Right cardiac atrium (tissue), 5 donors: ENCODE data around the gene SH3BP2. TPM values are rescaled to one million over a fixed set of nuclear protein-coding genes. Genes with fewer than 3 reads are reported as not detected.

Experiments used
- ATAC-seq, 2 donors: fragments of 200-7000 bp; cut with Tn5 transposase; one replicate each; pipeline versions ENCODE4 v1.8.0 to v1.9.1; 2020; ENCODE audit warnings: moderate library complexity in 2 of 2, mild to moderate bottlenecking in 1 of 2
- DNase-seq, 3 donors: peaks; one replicate each; pipeline ENCODE4 v3.0.0-alpha.2; 2020
- H3K27ac ChIP-seq: one replicate; pipeline ENCODE4 v1.5.1; 2013; ENCODE audit warnings: mild to moderate bottlenecking, low read length, control low read depth, moderate library complexity
- H3K27me3 ChIP-seq: one replicate; pipeline ENCODE4 v1.6.1; 2013; ENCODE audit not compliant: control insufficient read depth, insufficient read depth
- H3K4me1 ChIP-seq: one replicate; pipeline ENCODE4 v1.6.1; 2013; ENCODE audit warnings: low read length; ENCODE audit not compliant: control insufficient read depth, insufficient read depth
- H3K4me3 ChIP-seq: one replicate; pipeline ENCODE4 v1.5.1; 2013; ENCODE audit warnings: low read length, control low read depth
- H3K9me3 ChIP-seq: one replicate; pipeline ENCODE4 v1.6.1; 2013; ENCODE audit warnings: low read length; ENCODE audit not compliant: control insufficient read depth
- WGBS: extraction: QIAGEN DNeasy Blood & Tissue Kit; methylation state at CpG from one replicate; pipeline ENCODE4 v1.1.7; 2013; 5-methylcytosine and 5-hydroxymethylcytosine counted together
- intact Hi-C, 4 donors: fragments of 100-400 bp; cut with DNase I; formaldehyde crosslinking; loops; one replicate each; pipeline versions ENCODE4 v1.11.0 to v1.14.0; 2022 to 2023
- polyA plus RNA-seq: library from polyadenylated mRNA; stranded (reverse); fragments of 200-250 nt; gene quantifications from one replicate; pipeline ENCODE4 v1.2.3, GENCODE V29; 2013
- total RNA-seq, 4 donors: library from RNA; stranded (reverse); fragmentation: NEBNext Ultra II Directional; extraction: Animal tissue kit (Norgen Biotek cat#: 25700); gene quantifications; one replicate each; pipeline ENCODE4 v1.2.1, GENCODE V29; 2021
- donor health status: healthy with polysubstance abuse.
- donor health status: DM: no; HTN: yes; CAD: no.
- donor health status: DM: no; HTN: no; CAD: no.
- donor health status: DM: no; HTN: yes; CAD: no; lungs with severe emphysema.
- donor health status: DM: yes; HTN: yes; CAD: no.

SH3BP2 gene
- total and polyA plus RNA-seq, 5 donors: 20.5 to 28.8 (median 25.0) TPM

- Histone ChIP-seq H3K27ac (no peak overlapping the region), H3K27me3 (no peaks in the 10 kb centered on the region), H3K9me3 (no peaks in the 10 kb centered on the region), H3K4me3 (no peak overlapping the region), H3K4me1 (peaks cover 9% of the 10 kb centered on the region)
- intact Hi-C loops: loop anchor here in 1 of 4 donors (10.0 kb wide), 1 partner anchor 52 kb away; no protein-coding TSS in a partner anchor
- peak; percentile 10 to 33 (median 11) for DNase-seq
- ATAC-seq: no peak
- 65% methylated on average over 4 of the region's 4 CpGs for WGBS
Observed at GRCh38 chr4:2817137-2817536, 24.3 kb downstream of the SH3BP2 start.

DNA sequence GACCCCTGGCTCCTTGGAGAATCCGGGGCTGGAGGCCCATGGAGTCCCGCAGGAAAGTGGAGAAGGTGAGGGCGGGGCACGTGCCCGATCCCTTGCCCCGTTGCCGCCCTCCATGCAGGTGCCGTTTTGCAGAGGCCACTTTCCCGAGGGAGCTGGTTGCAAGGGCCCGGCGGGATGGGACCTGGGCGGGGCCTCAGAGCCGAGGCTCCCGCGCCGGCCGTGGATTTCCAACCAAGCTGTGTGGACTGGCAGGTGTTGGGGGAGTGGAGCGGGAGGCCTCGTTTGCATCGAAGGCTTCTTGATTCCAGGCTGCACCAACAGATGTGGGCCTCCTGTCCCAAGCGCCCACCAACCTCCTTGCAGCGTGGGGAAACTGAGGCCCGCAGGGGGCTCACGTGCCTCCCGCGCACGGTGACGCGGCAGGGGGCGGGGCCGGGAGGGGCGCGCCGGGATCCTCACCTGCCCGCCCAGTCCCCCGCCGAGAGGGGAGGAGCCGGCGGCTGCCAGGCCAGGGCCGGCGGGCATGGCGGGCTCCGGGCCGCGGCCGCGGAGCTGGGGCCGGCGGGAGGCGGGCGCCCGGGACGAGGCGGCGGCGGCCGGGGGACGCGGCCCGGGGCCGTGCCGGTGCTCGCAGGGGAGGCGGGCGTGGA, 24.9 kb downstream of the SH3BP2 start:
- Histone ChIP-seq H3K27ac (no peak overlapping the region), H3K9me3 (no peaks in the 10 kb centered on the region), H3K4me3 (peak overlapping the region; percentile 74), H3K27me3 (no peaks in the 10 kb centered on the region), H3K4me1 (peaks cover 9% of the 10 kb centered on the region)
- WGBS: 9% methylated on average over 65 of the region's 65 CpGs
- ATAC-seq (peak in 1 of 2 donors; percentile 37), DNase-seq (peak; percentile 25 to 70 (median 59))
- intact Hi-C loops: loop anchor here in 1 of 4 donors (10.0 kb wide), 1 partner anchor 53 kb away; no protein-coding TSS in a partner anchor

- intact Hi-C loops: loop anchor here in 1 of 4 donors (10.0 kb wide), 1 partner anchor 54 kb away; no protein-coding TSS in a partner anchor
- no peak overlapping the region for H3K27ac ChIP-seq
- 2% methylated on average over 54 of the region's 54 CpGs for WGBS
- H3K9me3 ChIP-seq: no peaks in the 10 kb centered on the region
- H3K4me1 ChIP-seq: peaks cover 7% of the 10 kb centered on the region
- peak overlapping the region; percentile 74 for H3K4me3 ChIP-seq
- DNase-seq (peak; percentile 23 to 70 (median 63)), ATAC-seq (peak; percentile 7 to 18)
- no peaks in the 10 kb centered on the region for H3K27me3 ChIP-seq
Observed at GRCh38 chr4:2818351-2818939, 25.6 kb downstream of the SH3BP2 start.

DNA sequence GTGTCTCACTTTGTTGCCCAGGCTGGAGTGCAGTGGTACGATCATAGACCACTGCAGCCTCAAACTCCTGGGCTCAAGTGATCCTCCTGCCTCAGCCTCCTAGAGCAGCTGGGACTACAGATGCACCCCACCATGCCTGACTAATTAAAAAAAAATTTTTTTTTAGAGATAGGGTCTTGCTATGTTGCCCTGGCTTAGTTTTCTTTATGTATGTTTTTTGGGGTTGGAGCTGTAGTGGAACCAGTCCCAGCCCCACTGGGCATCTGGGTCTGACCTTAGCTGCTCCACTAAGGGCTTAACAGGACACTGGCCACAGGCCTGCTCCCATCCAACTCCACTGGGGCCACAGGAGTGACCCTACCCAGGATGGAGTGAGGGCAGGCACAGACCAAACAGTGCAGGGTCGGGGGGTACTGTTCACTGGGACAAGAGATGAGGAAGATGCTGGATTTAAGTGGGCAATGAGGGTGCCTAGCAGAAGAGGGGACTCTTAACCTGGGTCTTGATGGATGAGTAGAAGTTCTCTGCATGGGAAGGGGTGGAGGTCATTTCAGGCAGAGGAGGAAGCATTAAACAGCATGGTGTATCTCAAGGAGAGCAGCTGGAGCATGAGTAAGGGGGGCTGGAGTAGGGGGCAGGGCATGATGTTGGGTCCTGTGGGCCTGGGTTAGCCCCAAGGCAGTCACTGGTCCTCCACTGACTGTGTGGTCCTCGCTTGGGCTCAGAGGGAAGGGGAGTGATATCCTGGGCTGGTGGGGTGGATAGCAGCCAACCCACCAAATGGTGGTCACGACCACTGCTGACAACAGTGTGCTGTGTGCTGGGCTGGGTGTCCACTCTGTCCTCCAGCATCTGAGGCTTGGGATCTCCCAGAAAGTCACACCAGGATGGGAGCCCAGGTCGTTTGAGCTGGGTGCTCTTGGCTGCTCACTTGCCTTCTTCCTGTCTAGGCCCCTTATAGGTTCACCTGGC, 26.6 kb downstream of the SH3BP2 start:
- ATAC-seq (no peak), DNase-seq (peak in 2 of 3 donors; percentile 13 to 36)
- Histone ChIP-seq H3K27me3 (no peaks in the 10 kb centered on the region), H3K4me1 (peaks cover 6% of the 10 kb centered on the region), H3K9me3 (no peaks in the 10 kb centered on the region), H3K4me3 (no peak overlapping the region), H3K27ac (no peak overlapping the region)
- intact Hi-C loops: loop anchor here in 1 of 4 donors (10.0 kb wide), 1 partner anchor 55 kb away; no protein-coding TSS in a partner anchor
- 73% methylated on average over 5 of the region's 5 CpGs for WGBS

DNA sequence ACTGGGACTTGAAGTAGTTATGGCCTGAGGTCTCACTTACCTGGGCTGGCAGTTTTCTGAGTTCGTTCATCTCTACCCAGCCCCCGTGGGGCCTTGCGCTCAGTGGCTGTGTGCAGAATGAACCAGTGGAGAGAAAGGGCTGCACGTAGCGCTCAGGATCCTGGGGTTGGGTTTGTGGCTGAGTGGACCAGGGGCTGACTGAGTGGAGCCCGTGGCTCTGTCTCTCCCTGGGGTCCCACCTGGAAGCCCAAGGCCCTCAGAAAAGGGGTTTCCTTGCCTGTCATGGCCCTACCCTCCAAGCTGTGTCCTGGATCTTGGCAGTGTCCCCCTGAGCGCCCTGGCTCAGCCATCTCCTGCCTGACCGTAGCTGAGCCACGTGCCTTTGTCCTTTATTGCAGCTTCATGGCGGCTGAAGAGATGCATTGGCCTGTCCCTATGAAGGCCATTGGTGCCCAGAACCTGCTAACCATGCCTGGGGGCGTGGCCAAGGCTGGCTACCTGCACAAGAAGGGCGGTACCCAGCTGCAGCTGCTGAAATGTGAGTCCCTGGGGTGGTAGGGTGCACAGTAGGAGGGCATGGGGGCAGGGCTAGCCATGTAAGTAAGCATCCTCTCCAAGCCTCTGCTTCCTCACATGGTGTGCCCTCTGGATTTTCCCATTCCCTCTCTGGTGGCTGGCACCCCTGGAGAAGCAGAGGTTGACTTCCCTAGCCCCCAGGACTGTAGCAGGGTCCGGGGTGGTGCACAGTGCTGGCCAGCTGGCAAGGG, 27.5 kb downstream of the SH3BP2 start:
- Histone ChIP-seq H3K27me3 (no peaks in the 10 kb centered on the region), H3K4me1 (peaks cover 6% of the 10 kb centered on the region), H3K4me3 (no peak overlapping the region), H3K27ac (no peak overlapping the region), H3K9me3 (no peaks in the 10 kb centered on the region)
- 91% methylated on average over 13 of the region's 13 CpGs for WGBS
- ATAC-seq (no peak), DNase-seq (peak in 2 of 3 donors; percentile 32 to 50)
- intact Hi-C loops: no loop called here

GRCh38 chr4:2822461-2823300, 29.8 kb downstream of the SH3BP2 start:
- DNase-seq (peak in 2 of 3 donors; percentile 46 to 58), ATAC-seq (no peak)
- intact Hi-C loops: no loop called here
- 92% methylated on average over 23 of the region's 23 CpGs for WGBS
- H3K27ac ChIP-seq: no peak overlapping the region
- H3K9me3 ChIP-seq: no peaks in the 10 kb centered on the region
- peaks cover 2% of the 10 kb centered on the region for H3K4me1 ChIP-seq
- no peaks in the 10 kb centered on the region for H3K27me3 ChIP-seq
- H3K4me3 ChIP-seq: no peak overlapping the region

GRCh38 chr4:2823301-2823670, 30.4 kb downstream of the SH3BP2 start:
- intact Hi-C loops: no loop called here
- Histone ChIP-seq H3K27me3 (no peaks in the 10 kb centered on the region), H3K9me3 (no peaks in the 10 kb centered on the region), H3K4me3 (no peak overlapping the region), H3K4me1 (no peaks in the 10 kb centered on the region), H3K27ac (no peak overlapping the region)
- 85% methylated on average over 4 of the region's 4 CpGs for WGBS
- DNase-seq: peak in 2 of 3 donors; percentile 37 to 53
- ATAC-seq: no peak

DNA sequence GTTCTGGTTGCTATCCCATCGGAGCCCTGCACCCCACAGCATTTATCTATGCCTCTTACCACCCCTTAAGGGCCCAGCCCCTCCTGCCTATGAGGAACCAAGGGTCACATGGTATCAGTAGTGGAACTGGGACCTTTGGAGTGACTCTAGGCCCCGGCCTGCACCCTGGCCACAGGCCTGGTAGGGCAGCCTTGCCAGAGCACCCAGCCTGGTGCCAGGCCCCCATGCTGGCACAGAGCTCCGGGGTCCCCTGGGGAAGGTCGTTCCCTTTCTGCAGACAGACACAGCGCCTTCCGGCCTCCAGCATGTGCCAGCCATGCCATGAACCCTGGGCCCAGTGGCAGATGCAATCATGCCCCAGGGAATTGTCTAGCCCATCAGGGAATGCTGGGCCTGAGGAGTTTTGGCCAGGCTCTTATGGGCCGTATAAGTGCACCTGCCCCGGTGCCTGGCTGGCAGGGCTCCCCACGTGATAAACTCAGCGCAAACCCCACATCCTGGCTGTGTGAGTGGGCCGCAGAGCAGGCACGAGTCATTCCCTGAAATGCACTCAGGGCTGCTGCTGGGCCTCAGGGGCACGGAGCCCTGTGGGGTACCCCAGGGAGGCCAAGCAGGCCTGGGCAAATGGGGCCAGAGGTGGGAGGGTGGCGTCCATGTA, 30.9 kb downstream of the SH3BP2 start:
- WGBS: 80% methylated on average over 14 of the region's 14 CpGs
- ATAC-seq (no peak), DNase-seq (peak in 2 of 3 donors; percentile 47 to 58)
- H3K27me3 ChIP-seq: no peaks in the 10 kb centered on the region
- no peak overlapping the region for H3K4me3 ChIP-seq
- H3K4me1 ChIP-seq: no peaks in the 10 kb centered on the region
- no peaks in the 10 kb centered on the region for H3K9me3 ChIP-seq
- intact Hi-C loops: no loop called here
- H3K27ac ChIP-seq: no peak overlapping the region

GRCh38 chr4:2824329-2824835, 31.5 kb downstream of the SH3BP2 start:
- DNase-seq (peak in 2 of 3 donors; percentile 39 to 42), ATAC-seq (no peak)
- no peaks in the 10 kb centered on the region for H3K27me3 ChIP-seq
- intact Hi-C loops: no loop called here
- no peaks in the 10 kb centered on the region for H3K4me1 ChIP-seq
- WGBS: 88% methylated on average over 24 of the region's 24 CpGs
- H3K9me3 ChIP-seq: no peaks in the 10 kb centered on the region
- no peak overlapping the region for H3K27ac ChIP-seq
- no peak overlapping the region for H3K4me3 ChIP-seq
